ENCODE measurements around the gene KISS1.

The KISS1 gene

GRCh38 chr1:204162494-204163074 lies 33.7 kb downstream of the KISS1 start:
- Histone ChIP-seq H3K9ac (no peak overlapping the region), H3K27me3 (no peaks in the 10 kb centered on the region), H3K4me2 (peak overlapping the region in 8 of 11 experiments; percentile 6 to 60 (median 38); a peak in 15 of 22 replicates), H3K36me3 (no peaks in the 10 kb centered on the region), H4K20me1 (no peaks in the 10 kb centered on the region), H3K4me3 (no peak overlapping the region), H3K9me3 (replicated peaks in 1 of 11) (0 out of 22 replicates have a peak, but pooled peaks cover 0 to under 1% (median 0%) of the 10 kb centered on the region in 11 experiments), H3K27ac (no peak overlapping the region), H3K4me1 (peaks cover 6 to 18% (median 15%) of the 10 kb centered on the region in 10 experiments; a peak in 18 of 20 replicates)
- no peak for TF ChIP-seq Cebpa-rat (IDR thresholded peaks at IDR 0.05)

GRCh38 chr1:204161609-204162493 lies 34.4 kb downstream of the KISS1 start:
- Histone ChIP-seq H3K36me3 (no peaks in the 10 kb centered on the region), H3K27me3 (no peaks in the 10 kb centered on the region), H3K4me3 (no peak overlapping the region), H3K9ac (no peak overlapping the region; a peak in 1 of 22 replicates), H3K27ac (no peak overlapping the region), H3K4me2 (no peak overlapping the region), H4K20me1 (no peaks in the 10 kb centered on the region), H3K4me1 (peaks cover 6 to 26% (median 20%) of the 10 kb centered on the region in 10 experiments; a peak in 18 of 20 replicates), H3K9me3 (replicated peaks in 1 of 11) (no peaks in the 10 kb centered on the region)
- TF ChIP-seq Cebpa-rat (IDR thresholded peaks at IDR 0.05) = no peak

- no peaks in the 10 kb centered on the region for H3K9me3 ChIP-seq (replicated peaks in 1 of 11)
- H3K27me3 ChIP-seq = no peaks in the 10 kb centered on the region
- H3K27ac ChIP-seq = 0 out of 22 replicates have a peak overlapping the region, but pooled peaks of 1 of the 11 experiments have one; percentile 12
- H4K20me1 ChIP-seq = no peaks in the 10 kb centered on the region; a peak in 1 of 22 replicates
- no peaks in the 10 kb centered on the region for H3K36me3 ChIP-seq
- TF ChIP-seq Cebpa-rat (IDR thresholded peaks at IDR 0.05) = no peak
- H3K4me3 ChIP-seq = no peak overlapping the region
- peak overlapping the region; percentile 31 to 69 (median 45); a peak in 19 of 22 replicates for H3K4me2 ChIP-seq
- H3K9ac ChIP-seq = no peak overlapping the region
- peaks cover 4 to 27% (median 19%) of the 10 kb centered on the region in 10 experiments; a peak in 18 of 20 replicates for H3K4me1 ChIP-seq
Observed at GRCh38 chr1:204157962-204158361, 38.3 kb downstream of the KISS1 start.

GRCh38 chr1:204155881-204156280 lies 40.4 kb downstream of the KISS1 start:
- Histone ChIP-seq H3K9me3 (replicated peaks in 1 of 11) (no peaks in the 10 kb centered on the region), H3K9ac (no peak overlapping the region), H3K27ac (no peak overlapping the region), H3K4me1 (peaks cover 11 to 38% (median 28%) of the 10 kb centered on the region in 10 experiments; a peak in 19 of 20 replicates), H3K36me3 (no peaks in the 10 kb centered on the region), H3K4me3 (no peak overlapping the region), H4K20me1 (no peaks in the 10 kb centered on the region; a peak in 1 of 22 replicates), H3K4me2 (no peak overlapping the region), H3K27me3 (peaks cover 0 to 18% (median 6%) of the 10 kb centered on the region in 11 experiments; a peak in 13 of 22 replicates)
- TF ChIP-seq Cebpa-rat (IDR thresholded peaks at IDR 0.05) = no peak

GRCh38 chr1:204154568-204155255 lies 41.6 kb downstream of the KISS1 start:
- Histone ChIP-seq H3K9me3 (replicated peaks in 1 of 11) (no peaks in the 10 kb centered on the region), H3K27me3 (peaks cover 0 to 21% (median 6%) of the 10 kb centered on the region in 11 experiments; a peak in 13 of 22 replicates), H4K20me1 (no peaks in the 10 kb centered on the region; a peak in 1 of 22 replicates), H3K4me1 (peaks cover 13 to 38% (median 29%) of the 10 kb centered on the region in 10 experiments; a peak in 19 of 20 replicates), H3K9ac (no peak overlapping the region), H3K4me3 (no peak overlapping the region), H3K4me2 (no peak overlapping the region), H3K36me3 (no peaks in the 10 kb centered on the region), H3K27ac (no peak overlapping the region)
- TF ChIP-seq Cebpa-rat (IDR thresholded peaks at IDR 0.05) = no peak

- H3K27me3 ChIP-seq = peaks cover 0 to 21% (median 6%) of the 10 kb centered on the region in 11 experiments; a peak in 13 of 22 replicates
Observed at GRCh38 chr1:204153667-204154066, 42.6 kb downstream of the KISS1 start.

GRCh38 chr1:204152310-204153044 lies 43.8 kb downstream of the KISS1 start:
- TF ChIP-seq Cebpa-rat (IDR thresholded peaks at IDR 0.05) = no peak
- Histone ChIP-seq H3K36me3 (no peaks in the 10 kb centered on the region), H3K27me3 (peaks cover 0 to 21% (median 6%) of the 10 kb centered on the region in 11 experiments; a peak in 13 of 22 replicates), H3K9me3 (replicated peaks in 1 of 11) (no peaks in the 10 kb centered on the region), H3K4me3 (peak overlapping the region; percentile 63 to 85 (median 76)), H3K27ac (peak overlapping the region in 10 of 11 experiments; percentile 60 to 80 (median 66); a peak in 20 of 22 replicates), H3K4me2 (peak overlapping the region; percentile 89 to 99 (median 95)), H3K9ac (peak overlapping the region; percentile 71 to 85 (median 79)), H3K4me1 (peaks cover 13 to 25% (median 21%) of the 10 kb centered on the region in 10 experiments; a peak in 19 of 20 replicates), H4K20me1 (peaks cover 0 to 10% (median 0%) of the 10 kb centered on the region in 11 experiments; a peak in 2 of 22 replicates)

More at GRCh38 chr1:204153667-204154066, 42.6 kb downstream of the KISS1 start:
- no peaks in the 10 kb centered on the region for H3K9me3 ChIP-seq (replicated peaks in 1 of 11)
- H3K4me3 ChIP-seq = no peak overlapping the region
- peaks cover 0 to 2% (median 0%) of the 10 kb centered on the region in 11 experiments; a peak in 2 of 22 replicates for H4K20me1 ChIP-seq
- H3K4me1 ChIP-seq = peaks cover 13 to 37% (median 29%) of the 10 kb centered on the region in 10 experiments; a peak in 19 of 20 replicates
- TF ChIP-seq Cebpa-rat (IDR thresholded peaks at IDR 0.05) = no peak
- H3K4me2 ChIP-seq = no peak overlapping the region
- H3K9ac ChIP-seq = no peak overlapping the region
- no peaks in the 10 kb centered on the region for H3K36me3 ChIP-seq
- H3K27ac ChIP-seq = no peak overlapping the region
